Islet precursor cell (in vitro differentiated cells): ENCODE measurements around the gene JAKMIP3.
"Not testable (repeated sequence)": the region's sequence is repeated elsewhere in the genome, so short reads cannot be mapped to it uniquely, and the experiment has no call there.

ENCODE experiments used
- DNase-seq: peaks from one replicate; pipeline ENCODE4 v3.0.0-alpha.2; 2018

The JAKMIP3 gene

DNA sequence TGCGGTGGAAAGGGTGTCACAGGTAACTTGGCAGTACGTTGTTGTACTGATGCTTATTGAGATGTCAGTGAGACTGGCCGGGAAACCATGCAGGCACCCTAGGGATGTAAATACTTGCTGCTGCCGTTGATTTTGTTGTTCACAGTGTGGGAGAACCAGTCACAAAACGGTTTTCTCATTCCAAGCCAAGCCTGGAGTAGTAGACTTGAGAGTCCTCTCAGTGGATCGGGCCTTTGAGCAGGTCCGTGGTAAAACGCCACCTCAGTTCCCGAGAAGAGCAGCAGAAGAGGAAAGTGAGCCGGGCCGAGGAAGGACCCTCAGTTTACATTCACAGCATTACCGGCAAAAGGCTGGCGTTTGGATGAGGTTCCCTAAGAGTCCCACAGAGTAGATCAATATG, 1.1 kb downstream of the JAKMIP3 start:
- DNase-seq = no peak

DNA sequence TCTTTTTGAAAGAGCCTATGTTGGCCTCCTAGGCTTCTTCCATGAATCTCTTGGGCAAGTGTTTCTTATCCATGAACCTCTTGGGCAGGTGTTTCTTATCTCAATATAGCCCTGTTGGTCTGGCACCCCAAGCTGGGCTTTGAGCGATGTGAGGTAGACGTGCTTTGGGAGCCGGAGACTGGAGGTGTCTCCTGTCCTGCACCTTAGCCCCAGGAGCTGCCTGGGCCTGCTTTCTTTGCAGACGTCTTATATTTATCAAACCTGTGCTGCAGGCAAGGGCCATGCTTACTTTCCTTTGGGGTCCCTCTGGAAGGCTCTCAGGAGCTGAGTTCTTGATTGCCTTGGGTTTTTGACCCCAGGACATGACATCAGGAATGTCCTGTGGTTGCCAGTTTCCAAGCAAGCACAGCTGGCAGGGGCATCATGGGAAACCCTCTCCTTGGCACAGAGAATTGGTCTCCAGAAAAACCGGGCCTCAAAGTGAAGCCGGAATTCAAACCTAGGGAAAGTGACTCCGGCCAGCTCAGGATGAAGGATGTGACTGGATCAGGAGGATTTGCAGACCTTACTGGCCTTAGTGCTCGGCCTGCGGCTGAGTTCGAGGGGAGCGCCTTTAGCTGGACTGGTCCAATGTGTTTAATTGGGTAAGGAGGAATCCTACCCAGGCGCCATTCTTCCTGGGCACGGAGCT, 2.8 kb downstream of the JAKMIP3 start:
- no peak for DNase-seq

DNA sequence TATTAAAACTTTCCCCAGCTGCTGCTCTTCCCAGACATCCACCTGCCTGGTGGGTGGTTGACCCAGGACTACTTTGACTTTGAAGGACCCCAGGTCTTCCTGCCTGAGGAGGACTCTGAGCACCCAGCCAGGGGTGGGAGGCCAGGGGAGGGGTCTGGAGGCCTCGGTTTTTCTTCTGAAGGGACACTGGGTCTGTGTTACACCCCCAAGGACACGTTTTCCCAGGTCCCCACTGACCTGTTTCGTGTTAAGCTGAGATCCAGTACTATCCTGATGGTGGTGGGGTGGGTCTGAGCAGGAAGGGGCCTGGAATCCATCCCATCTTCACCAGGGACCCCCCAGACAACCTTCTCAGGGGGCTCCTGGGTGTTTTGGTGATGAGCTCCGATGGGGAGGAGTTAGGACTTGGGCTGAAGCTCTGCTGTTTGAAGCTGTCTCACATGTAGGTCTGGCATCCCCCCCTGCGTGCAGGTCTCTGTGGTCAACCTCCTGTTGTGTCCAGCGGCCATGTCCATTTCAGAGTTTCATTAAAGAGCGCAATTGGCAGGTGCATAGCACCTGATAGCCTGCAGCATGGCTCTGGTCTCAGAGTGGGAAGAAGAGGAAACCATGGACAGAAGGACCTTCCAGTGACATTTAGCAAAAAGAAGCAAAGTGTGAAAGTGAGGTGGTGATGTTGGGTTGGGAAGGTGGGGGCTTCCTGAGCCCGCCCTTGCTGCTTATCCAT, 3.5 kb downstream of the JAKMIP3 start:
- no peak for DNase-seq

DNA sequence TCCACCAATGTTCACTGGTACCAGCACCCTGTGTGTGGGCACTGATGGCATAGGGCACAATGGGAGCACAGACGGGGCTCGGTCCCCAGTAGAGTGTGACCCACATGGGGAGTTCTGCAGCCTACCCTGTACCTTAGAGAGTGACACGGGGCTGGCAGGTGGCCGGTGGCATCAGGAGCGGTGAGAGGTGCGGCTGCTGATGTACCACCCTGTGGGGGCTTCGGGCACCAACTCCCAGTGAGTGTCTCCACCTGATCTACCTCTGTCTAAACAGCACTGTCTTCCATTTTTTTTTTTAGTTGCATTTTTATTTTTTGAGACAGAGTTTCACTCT, 4.1 kb downstream of the JAKMIP3 start:
- no peak for DNase-seq

DNA sequence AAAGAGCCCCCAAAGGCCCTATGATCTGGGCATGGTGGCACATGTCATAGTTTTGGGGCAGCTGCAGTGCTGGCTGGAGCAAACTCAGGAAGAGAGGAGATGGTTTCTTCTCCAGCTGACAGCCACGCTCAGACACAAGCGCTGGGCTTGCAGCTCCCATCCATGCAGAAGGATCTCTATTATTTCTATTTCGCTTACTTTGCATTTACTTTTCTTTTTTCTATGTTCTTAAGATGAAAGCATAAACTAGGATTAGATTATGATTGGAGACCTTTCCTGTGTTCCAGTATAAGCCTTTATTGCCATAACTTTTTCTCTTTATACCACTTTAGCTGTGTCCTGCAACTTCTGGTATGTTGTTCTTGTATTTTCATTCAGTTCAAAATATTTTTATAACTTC, 5.0 kb downstream of the JAKMIP3 start:
- no peak for DNase-seq

DNA sequence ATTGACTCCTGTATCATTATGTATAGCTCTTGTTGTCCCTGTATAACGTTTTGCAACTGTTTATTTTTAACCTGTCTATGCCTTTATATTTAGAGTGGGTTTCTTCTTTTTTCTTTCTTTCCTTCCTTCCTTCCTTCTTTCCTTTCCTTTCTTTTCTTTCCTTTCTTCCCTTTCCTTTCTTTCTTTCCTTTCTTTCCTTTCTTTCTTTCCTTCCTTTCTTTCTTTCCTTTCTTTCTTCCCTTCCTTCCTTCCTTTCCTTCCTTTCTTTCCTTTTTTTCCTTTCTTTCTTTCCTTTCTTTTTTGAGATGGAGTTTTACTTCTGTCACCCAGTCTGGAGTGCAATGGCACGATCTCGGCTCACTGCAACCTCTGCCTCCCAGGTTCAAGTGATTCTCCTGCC, 5.9 kb downstream of the JAKMIP3 start:
- no peak for DNase-seq

DNA sequence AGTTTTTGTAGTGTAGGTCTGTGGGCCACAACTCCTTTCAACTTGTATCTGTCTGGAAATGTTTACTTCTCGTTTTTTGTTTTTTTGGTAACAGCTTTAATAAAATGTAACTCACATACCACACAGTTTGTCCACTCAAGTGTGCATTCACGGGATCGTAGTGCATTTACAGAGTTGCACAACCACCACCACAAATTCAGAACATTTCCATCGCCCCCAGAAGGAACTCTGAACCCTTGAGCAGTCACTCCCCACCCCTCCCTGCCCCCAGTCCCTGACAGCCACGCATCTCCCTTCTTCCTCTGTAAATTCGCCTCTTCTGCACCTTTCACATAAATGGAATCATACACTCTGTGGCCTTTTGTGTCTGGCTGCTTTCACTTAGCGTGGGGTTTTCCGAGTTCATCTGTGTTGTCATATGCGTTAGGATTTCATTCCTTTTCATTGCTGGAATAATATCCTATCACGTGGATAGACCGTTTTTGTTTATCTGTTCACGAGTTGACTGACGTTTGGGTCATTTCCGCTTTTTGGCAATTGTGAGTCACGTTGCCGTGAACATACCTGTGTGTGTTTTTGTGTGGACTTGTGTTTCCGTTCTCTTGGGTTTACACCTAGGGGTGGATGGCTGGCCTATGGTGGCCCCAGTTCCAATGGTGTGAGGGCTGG, 10.3 kb downstream of the JAKMIP3 start:
- DNase-seq = peak; percentile 16

DNA sequence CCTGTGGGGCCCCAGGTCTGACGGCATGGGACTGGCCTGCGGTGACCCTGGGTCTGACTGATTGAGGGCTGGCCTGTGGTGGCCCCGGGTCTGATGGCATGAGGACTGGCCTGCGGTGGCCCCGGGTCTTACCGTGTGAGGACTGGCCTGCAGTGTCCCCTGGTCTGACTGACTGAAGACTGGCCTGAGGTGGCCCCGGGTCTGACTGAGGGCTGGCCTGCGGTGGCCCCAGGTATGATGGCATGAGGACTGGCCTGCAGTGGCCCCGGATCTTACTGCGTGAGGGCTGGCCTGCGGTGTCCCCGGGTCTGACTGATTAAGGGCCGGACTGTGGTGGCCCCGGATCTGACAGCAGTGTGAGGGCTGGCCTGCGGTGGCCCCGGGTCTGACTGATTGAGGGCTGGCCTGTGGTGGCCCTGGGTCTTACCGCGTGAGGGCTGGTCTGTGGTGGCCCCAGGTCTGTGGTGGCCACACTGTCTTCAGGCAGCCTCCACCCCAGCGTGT, 10.9 kb downstream of the JAKMIP3 start:
- peak; percentile 40 for DNase-seq

DNA sequence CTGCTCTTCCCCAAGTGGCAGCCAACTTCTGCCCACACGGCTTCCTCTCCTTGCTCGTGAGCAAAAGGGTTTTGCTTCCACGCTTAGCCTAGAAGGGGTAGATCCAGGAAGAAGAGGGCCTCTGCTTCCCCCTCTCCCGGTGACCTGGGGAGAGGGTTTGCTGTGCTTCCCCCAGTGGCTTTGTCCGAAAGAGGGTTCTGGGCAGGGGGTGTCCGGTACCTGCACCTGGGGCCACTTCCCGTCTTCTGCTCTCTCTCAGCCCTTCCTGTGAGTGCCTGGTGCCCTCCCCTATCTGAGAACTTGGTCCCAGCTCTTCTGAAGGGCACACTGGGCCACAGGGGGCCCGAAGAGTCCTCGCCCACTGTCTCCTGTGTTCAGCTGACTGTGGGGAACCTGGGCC, 11.3 kb downstream of the JAKMIP3 start:
- DNase-seq = peak; percentile 38

DNA sequence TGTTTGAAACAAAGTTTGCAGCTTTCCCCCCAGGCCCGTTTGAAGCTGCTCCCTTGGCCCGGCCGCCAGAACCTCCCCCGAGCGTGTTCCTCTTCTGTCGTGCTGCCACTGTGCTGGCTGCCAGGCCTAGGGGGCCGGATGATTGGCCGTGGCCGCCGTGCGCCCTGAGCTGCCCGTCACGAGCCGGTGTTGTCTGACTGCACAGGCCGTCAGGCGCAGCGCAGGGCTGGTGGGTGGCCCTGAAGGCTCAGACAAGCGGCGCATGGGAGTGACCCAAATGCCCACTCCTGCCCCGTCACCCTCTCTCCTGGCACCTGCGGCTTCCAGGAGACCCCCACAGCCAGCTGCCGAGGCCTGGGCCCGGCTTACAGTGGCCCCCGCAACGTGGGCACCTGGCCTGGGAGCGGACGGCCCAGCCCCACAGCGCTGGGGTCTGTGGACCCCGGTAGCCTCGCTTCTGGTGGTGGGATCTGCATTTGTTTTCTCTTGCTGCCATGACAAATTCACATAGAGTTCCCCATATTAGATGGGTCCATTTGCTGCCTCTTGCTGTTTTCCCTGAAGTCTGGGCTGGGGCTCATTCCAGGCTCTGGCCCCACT, 13.1 kb downstream of the JAKMIP3 start:
- DNase-seq = peak; percentile 46

DNA sequence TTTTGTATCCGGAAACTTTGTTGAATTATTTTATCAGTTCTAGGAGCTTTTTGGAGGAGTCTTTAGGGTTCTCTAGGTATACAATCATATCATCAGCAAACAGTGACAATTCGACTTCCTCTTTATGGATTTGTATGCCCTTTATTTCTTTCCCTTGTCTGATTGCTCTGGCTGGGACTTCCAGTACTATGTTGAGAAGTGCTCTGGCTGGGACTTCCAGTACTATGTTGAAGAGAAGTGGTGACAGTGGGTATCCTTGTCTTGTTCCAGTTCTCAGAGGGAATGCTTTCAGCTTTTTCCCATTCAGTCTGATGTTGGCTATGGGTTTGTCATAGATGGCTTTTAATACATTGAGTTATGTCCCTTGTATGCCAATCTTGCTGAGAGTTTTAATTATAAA, 18.6 kb downstream of the JAKMIP3 start:
- not testable (repeated sequence) for DNase-seq

DNA sequence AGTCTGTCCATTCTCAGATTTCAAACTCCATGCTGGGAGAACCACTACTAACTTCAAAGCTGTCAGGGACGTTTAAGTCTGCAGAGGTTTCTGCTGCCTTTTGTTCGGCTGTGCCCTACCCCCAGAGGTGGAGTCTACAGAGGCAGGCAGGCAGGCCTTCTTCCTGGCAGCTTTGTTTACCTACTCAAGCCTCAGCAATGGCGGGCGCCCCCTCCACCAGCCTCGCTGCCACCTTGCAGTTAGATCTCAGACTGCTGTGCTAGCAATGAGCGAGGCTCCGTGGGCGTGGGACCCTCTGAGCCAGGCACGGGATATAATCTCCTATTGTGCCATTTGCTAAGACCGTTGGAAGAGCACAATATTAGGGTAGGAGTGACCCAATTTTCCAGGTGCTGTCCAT, 27.5 kb downstream of the JAKMIP3 start:
- not testable (repeated sequence) for DNase-seq

DNA sequence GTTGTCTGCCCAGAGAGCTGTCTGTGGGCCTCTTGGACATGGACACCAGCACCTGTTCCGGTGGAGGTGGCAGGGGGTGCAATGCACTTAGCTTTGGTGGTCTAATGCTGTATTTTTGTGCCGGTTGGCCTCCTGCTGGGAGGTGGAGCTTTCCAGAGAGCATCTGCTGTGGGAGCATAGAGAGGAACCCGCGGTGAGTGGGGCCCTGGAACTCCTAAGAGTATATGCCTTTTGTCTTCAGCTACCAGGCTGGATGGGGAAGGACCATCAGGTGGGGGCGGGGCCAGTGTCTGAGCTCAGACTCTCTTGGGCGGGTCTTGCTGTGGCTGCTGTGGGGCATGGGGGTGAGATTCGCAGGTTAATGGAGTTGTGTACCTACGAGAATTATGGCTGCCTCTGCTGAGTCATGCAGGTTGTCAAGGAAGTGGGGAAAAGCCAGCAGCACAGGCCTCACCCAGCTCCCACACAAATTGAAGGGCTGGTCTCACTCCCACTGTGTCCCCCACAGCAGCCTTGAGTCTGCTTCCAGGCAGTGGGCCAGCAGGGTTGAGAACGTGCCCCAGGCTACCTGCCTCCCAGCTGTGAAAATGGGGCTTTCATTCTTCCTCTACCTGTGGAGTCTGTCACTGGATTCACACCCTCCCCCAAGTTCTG, 29.0 kb downstream of the JAKMIP3 start:
- peak; percentile 58 for DNase-seq

DNA sequence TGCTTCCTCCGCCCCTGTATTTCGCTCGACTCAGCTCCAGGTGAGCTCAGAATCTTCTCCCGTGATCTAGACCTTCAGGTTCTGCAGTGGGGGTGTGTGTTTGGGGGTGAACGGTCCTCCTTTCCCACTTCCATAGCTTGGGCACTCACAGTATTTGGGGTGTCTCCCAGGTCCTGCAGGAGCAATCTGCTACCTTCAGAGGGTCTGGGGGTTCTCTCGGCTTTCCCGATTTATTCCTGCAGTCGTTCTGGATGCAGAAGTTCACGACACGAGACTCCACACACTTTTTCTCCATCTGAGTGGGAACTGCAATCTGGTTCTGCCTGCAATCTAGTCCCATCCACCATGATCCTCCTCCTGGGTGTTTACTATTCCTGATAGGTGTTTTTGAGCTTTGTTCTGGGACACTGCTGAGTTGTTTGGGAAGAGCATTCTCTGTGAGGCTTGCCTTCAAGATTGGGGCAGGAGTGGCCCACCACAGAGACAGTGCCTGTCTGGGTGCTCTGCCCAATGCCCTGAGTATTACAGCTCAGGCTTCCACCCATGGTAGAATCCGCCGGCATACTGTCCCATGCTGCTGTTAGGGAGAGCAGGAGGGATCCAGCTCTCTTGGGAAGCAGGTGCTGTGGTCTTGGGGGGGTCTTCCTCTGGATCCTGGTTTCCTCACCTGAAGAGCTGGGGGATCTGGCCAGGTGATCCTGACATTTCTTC, 29.8 kb downstream of the JAKMIP3 start:
- DNase-seq = no peak

DNA sequence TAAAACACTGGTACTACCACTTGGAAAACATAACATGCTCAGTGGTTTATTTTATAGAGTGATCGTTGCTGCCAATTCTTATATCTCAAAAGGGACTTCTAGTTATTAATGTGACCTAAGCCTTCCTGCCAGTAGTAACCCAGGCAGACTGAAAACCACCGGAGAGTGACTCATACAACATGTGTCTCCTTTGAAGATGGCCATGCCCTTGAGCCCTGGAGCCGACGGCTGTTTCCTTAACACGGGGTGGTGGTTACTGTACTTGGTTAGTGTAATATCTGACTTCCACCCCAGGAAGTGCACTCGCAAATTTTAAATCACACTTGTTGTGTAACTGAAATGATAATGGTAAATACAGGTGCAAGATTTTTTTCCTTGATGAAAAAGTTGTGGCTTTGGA, 30.5 kb downstream of the JAKMIP3 start:
- DNase-seq = peak; percentile 76

DNA sequence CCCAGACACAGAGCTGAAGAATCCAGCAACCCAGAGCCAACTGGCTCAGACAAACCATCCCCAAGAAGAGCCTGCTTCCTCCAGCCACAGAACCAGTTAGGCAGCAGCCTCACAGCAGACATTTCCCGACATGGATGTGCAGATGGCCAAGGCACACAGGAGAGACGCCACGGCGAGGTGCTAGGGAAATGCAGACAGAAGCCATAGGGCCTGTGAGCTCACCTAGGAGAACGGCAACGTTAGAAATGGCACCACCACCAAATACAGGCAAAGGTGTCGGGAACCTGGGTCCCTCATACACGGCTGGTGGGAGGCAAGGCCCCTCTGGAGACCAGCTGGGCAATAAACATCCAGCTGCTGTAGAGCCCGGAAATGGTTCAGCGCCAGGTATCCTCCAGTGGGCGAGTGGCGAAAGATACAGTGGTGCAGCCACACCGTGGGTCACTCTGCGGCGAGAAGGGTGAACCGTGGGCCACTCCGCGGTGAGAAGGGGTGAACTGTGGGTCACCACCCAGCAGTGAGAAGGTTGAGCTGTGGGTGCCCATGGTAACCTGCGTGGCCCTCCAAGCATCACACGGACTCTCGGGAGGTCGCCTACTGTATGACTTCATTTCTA, 31.2 kb downstream of the JAKMIP3 start:
- DNase-seq = peak; percentile 22

DNA sequence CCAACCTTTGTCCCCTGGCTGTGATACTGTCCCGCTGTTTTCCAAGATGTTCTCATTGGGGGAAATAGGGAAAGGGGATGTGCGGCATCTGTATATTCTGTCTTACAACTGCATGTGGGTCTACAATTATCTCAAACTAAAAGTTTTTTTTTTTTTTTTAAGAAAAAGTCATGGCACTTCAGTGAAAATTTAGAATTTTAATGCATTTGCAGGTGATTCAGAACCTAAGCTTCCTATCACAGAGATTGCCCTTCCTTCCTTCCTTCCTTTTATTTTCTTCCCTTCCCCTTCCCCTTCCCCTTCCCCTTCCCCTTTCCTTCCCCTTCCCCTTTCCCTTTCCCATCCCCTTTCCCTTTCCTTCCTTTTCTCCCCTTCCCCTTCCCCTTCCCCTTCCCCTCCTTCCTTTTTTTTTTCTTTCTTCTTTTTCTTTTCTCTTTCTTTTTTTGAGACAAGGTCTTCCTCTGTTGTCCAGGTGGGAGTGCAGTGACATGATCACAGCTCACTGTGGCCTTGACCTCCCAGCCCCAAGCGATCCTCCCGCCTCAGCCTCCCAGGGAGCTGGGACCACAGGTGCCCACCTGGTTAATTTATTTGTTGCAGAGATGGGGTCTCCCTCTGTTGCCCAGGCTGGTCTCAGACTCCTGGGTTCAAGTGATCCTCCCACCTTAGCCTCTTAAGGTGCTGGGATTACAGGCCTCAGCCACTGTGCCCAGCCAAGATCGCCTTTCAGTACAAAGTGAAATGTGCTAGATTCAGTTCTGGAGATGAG, 32.0 kb downstream of the JAKMIP3 start:
- DNase-seq = peak; percentile 16

DNA sequence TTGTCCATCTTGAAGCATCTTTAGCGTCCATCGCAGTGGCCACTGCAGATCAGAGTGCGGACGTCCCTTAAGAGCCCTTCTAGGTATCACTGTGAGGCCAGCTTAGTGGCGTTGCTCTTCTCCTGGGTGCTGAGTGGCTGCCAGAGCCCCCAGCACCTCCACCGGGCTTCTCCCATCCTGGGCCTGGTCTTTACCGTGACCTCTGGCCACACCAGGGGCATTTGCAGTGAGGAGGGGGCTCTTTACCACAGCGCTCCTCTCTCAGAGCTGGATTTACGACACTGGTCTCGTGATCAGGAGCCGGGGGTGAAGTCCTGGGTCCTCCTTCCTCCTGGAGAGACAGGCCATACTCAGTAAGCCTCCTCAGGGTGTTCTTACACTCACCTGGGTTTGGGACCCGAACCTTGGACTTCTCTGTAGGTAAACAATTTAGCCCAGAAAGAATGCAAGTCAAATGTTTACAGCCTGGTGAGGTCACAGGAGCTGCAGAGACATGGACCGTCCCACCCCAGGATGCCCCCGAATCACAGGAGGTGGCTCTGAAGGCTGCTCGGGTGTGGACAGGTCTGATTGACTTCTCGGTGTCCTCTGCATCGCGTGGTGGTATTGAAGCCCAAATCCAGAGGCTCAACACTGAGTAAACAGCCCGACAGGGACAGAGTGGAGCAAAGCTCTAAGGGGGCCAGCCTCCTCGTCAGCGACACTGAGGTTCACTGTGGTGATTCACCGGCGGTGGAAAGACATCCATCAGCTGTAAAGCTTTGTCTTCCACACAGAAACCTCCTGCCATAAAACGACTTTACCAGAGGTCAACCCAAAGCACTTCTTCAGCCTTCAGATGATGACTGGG, 33.0 kb downstream of the JAKMIP3 start:
- DNase-seq = peak; percentile 61

DNA sequence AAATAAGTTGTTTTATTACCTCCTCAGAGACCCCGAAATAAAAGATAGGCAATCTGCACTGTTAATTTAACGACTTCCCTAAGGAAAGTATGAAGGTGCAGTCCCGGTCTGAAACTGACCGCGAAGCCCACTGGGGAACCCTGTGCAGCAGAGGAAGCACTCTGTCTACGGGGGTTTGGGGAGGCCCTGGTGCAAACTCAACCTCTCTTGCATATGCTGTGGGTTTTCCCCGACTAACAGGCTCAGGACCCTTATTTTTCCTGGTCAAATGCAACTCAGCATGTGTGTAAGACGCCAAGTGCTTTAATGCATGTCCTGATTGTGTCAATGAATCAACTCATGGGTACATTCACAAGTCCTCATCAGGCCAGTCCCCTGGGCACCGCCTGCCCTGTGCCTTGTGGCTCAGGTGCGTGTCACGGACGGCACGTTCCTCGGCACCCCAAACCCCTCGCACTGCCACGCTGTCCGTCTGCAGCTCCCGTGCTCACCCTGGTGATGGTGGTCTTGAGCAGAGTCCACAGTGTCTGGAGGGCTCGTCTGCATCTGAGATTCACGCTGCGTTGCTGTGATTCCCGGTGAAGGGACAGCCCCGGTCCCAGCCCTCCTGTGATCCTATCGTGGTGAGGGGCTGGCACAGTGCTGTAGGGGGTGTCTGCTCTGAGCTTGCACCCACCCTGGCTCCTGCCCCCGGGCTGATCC, 33.8 kb downstream of the JAKMIP3 start:
- DNase-seq = peak; percentile 41

DNA sequence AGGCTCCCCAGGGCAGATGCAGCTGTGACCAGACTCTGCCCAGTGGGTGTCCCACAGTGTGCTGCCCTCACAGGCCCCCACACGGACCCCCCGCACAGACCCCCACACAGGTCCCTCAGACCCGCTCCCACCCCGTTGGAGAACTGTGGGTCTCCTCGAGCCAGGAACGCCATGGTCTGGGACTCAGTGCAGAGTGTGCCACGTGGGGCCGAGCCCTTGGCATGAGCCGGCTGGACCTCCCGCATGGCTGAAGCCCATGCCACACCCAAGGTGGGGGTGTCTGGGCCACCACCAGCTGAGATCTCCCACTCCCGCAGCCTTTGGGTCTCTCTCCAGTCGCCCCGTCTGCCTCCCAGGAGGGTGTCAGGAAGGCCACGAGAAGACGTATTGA, 34.3 kb downstream of the JAKMIP3 start:
- DNase-seq = peak; percentile 41
